Measurements from ENCODE around the gene PTPRR. TPM values are rescaled to one million over a fixed set of nuclear protein-coding genes. Genes with fewer than 3 reads are reported as not detected.

The PTPRR gene
- total and polyA plus RNA-seq, 2 of the 4 experiments (the other 2 are of a cell fraction): 0.18 to 0.21 TPM

DNA sequence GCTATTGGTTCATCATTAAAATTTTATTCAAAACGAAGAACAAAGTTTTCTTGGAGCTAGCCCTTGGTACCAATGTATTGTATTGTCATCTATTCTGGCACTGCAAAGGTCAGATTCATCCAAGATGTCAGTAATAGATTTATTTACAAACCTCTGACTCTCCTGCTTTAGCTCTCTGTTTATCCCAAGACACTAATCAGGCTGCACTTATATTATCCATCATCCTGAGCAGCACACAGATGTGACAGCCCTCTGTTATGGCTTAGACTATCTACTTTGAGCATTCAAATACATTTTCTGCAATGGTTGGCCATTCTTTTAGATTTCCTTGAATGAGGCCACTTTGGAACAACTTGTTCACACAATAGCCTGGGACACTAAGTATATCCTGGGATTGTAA is 5.0 kb upstream of the PTPRR start:
- Histone ChIP-seq H3K18ac (ENCODE audit: low read depth, low read length) (no peak overlapping the region), H3K4me2 (ENCODE audit: low read depth, low read length) (no peak overlapping the region), H2BK120ac (ENCODE audit: low read depth, low read length) (no peak overlapping the region), H3K79me1 (ENCODE audit: low read depth in 1 of 2, low read length in 2 of 2) (no peaks in the 10 kb centered on the region), H2BK5ac (ENCODE audit: low read depth, low read length, poor library complexity, severe bottlenecking) (no peak overlapping the region), H3K9ac (ENCODE audit: low read depth, low read length) (no peak overlapping the region), H2AK9ac (replicated peaks; ENCODE audit: low read depth, low read length, poor library complexity) (no peak overlapping the region), H4K91ac (ENCODE audit: insufficient read depth, low read depth, low read length) (no peak overlapping the region), H4K20me1 (ENCODE audit: insufficient read depth, low read length) (no peaks in the 10 kb centered on the region), H3K9me3 (ENCODE audit: control insufficient read depth, insufficient read depth, low read length) (no peaks in the 10 kb centered on the region), H3K14ac (replicated peaks; ENCODE audit: low read depth, low read length) (no peak overlapping the region), H3K56ac (ENCODE audit: extremely low read depth, insufficient read depth, low read length) (no peak overlapping the region), H3K9me1 (ENCODE audit: insufficient read depth, low read length) (no peaks in the 10 kb centered on the region), H2AK5ac (ENCODE audit: low read depth, low read length) (no peak overlapping the region), H2AFZ (replicated peaks; ENCODE audit: low read length, poor library complexity) (no peak overlapping the region), H4K8ac (ENCODE audit: low read depth in 2 of 2, low read length in 2 of 2) (no peak overlapping the region), H3K27me3 (ENCODE audit: control insufficient read depth, insufficient read depth, low read length) (no peaks in the 10 kb centered on the region), H4K5ac (ENCODE audit: low read depth, low read length) (no peak overlapping the region), H3K4me1 (ENCODE audit: control insufficient read depth, insufficient read depth, low read length) (no peaks in the 10 kb centered on the region), H3K4ac (ENCODE audit: low read depth, low read length) (no peak overlapping the region), H3K36me3 (ENCODE audit: control insufficient read depth, insufficient read depth, low read length) (no peaks in the 10 kb centered on the region), H3K23ac (ENCODE audit: low read depth, low read length) (no peak overlapping the region), H3K4me3 (ENCODE audit: insufficient read depth, low read depth, low read length) (no peak overlapping the region), H2BK15ac (ENCODE audit: low read depth, low read length) (no peak overlapping the region), H2BK20ac (ENCODE audit: low read depth, low read length) (no peak overlapping the region), H3K27ac (ENCODE audit: insufficient read depth, low read length) (no peak overlapping the region)
- DNase-seq: no peak
- dilution Hi-C loops (cut with HindIII; ENCODE audit: low sequenced_read_pairs, unreplicated experiment): no loop called here
- no peak for TF ChIP-seq MAFK (IDR thresholded peaks at IDR 0.05; ENCODE audit: low read depth, low read length)
- TF ChIP-seq, protein P1, sequence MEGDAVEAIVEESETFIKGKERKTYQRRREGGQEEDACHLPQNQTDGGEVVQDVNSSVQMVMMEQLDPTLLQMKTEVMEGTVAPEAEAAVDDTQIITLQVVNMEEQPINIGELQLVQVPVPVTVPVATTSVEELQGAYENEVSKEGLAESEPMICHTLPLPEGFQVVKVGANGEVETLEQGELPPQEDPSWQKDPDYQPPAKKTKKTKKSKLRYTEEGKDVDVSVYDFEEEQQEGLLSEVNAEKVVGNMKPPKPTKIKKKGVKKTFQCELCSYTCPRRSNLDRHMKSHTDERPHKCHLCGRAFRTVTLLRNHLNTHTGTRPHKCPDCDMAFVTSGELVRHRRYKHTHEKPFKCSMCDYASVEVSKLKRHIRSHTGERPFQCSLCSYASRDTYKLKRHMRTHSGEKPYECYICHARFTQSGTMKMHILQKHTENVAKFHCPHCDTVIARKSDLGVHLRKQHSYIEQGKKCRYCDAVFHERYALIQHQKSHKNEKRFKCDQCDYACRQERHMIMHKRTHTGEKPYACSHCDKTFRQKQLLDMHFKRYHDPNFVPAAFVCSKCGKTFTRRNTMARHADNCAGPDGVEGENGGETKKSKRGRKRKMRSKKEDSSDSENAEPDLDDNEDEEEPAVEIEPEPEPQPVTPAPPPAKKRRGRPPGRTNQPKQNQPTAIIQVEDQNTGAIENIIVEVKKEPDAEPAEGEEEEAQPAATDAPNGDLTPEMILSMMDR (conservative IDR thresholded peaks at IDR 0.05; ENCODE audit: low read depth, low read length): no peak
- TF ChIP-seq FOS (IDR thresholded peaks at IDR 0.05; ENCODE audit: low read depth, low read length): no peak
- TF ChIP-seq RFX5 (IDR thresholded peaks at IDR 0.05; ENCODE audit: low read depth, low read length): no peak
- intact Hi-C loops (cut with micrococcal nuclease): no loop called here
- no peak for ATAC-seq (ENCODE audit: low read depth)
- CTCF ChIA-PET: no interaction called here
- no CpG with 5 or more reads among the region's 1 CpG for WGBS, 2 experiments (ENCODE audit: extremely low coverage in 2 of 2, insufficient read length in 1 of 2)
- BruUV-seq (replicated peaks): no TSS peak
- in situ Hi-C loops (cut with MboI; ENCODE audit: low sequenced_read_pairs): no loop called here
- POLR2A ChIA-PET (ENCODE audit: unreplicated experiment): no interaction called here

Data from IMR-90 (cell line).